ENCODE results near the gene EVX1. TPM values are rescaled to one million over a fixed set of nuclear protein-coding genes. Genes with fewer than 3 reads are reported as not detected.

EVX1 gene
- total and polyA plus RNA-seq, 2 of the 8 experiments (the other 6 are each of a cell fraction or from before 2014, with no cell fraction given): not detected

- H3K14ac ChIP-seq (ENCODE audit: insufficient read length): no peak overlapping the region
- peaks cover 10 to 20% (median 14%) of the 10 kb centered on the region in 4 experiments for H3K4me1 ChIP-seq (replicated peaks in 1 of 4; ENCODE audit: control insufficient read depth in 3 of 4, insufficient read depth in 4 of 4, low read length in 3 of 4)
- no peak overlapping the region for H3K9ac ChIP-seq (replicated peaks in 1 of 4; ENCODE audit: extremely low read depth in 1 of 4, low read depth in 3 of 4, low read length in 3 of 4)
- no peak overlapping the region for H4K5ac ChIP-seq (ENCODE audit: insufficient read length, low read depth, low read length)
- H3K36me3 ChIP-seq (ENCODE audit: control insufficient read depth in 2 of 4, insufficient read depth in 4 of 4, low read length in 3 of 4): peaks cover 0 to 4% (median 0%) of the 10 kb centered on the region in 4 experiments; a peak in 1 of 8 replicates
- H3K27me3 ChIP-seq (replicated peaks in 1 of 4; ENCODE audit: control insufficient read depth in 3 of 4, extremely low read depth in 1 of 4, insufficient read depth in 3 of 4, low read length in 3 of 4): peaks cover 77 to 96% (median 91%) of the 10 kb centered on the region in 4 experiments
- H3K79me1 ChIP-seq (ENCODE audit: low read depth, low read length): no peaks in the 10 kb centered on the region
- H3K23me2 ChIP-seq (ENCODE audit: low read depth, low read length): no peaks in the 10 kb centered on the region; the same call in 1 of the 2 replicates
- H3K56ac ChIP-seq (replicated peaks; ENCODE audit: insufficient read length, low read depth, low read length): no peak overlapping the region
- ChIA-PET POLR2A (ENCODE audit: partially characterized antibody) (interaction anchor here (0.5 kb wide), 1 partner anchor 14 kb away, joined by 4 read pairs; no protein-coding TSS in a partner anchor), CTCF (ENCODE audit: partially characterized antibody) (interaction anchor here (1.0 to 1.6 kb wide), 4 partner anchors 21 to 218 kb away, joined by 3 to 5 read pairs (median 3); no protein-coding TSS in a partner anchor)
- no peak overlapping the region for H2BK15ac ChIP-seq (ENCODE audit: low read length)
- no peak overlapping the region for H2BK5ac ChIP-seq (ENCODE audit: low read depth, low read length)
- no peak overlapping the region for H3K4ac ChIP-seq (replicated peaks; ENCODE audit: insufficient read length, low read depth, low read length)
- H3K9me3 ChIP-seq (ENCODE audit: insufficient read depth in 2 of 2, low read depth in 1 of 2, low read length in 1 of 2): no peaks in the 10 kb centered on the region
- no peak overlapping the region for H3K4me3 ChIP-seq (ENCODE audit: extremely low read depth in 1 of 4, insufficient read depth in 2 of 4, low read depth in 3 of 4, low read length in 4 of 4)
- DNase-seq (ENCODE audit: low read depth in 1 of 2, low spot score in 2 of 2) (no peak), FAIRE-seq (no peak)
- H3K23ac ChIP-seq (ENCODE audit: insufficient read length): no peak overlapping the region
- H4K20me1 ChIP-seq (replicated peaks in 1 of 2; ENCODE audit: control insufficient read depth in 1 of 2, insufficient read depth in 2 of 2, low read length in 2 of 2): peaks cover 9 to 14% of the 10 kb centered on the region in 2 experiments
- H2BK20ac ChIP-seq (ENCODE audit: low read length): no peak overlapping the region
- H4K8ac ChIP-seq (ENCODE audit: extremely low read depth, insufficient read depth, low read length): no peak overlapping the region
- no peak overlapping the region for H3K27ac ChIP-seq (ENCODE audit: low read depth, low read length)
- no peak overlapping the region for H2AFZ ChIP-seq (ENCODE audit: low read length)
- H2BK12ac ChIP-seq (ENCODE audit: low read depth, low read length): no peak overlapping the region
- no peak overlapping the region for H2BK120ac ChIP-seq (replicated peaks; ENCODE audit: low read depth, low read length)
- no peak overlapping the region for H2AK5ac ChIP-seq (ENCODE audit: low read depth, low read length)
- no peak overlapping the region for H3K4me2 ChIP-seq (ENCODE audit: insufficient read depth in 1 of 2, low read depth in 2 of 2, low read length in 2 of 2)
- no peak overlapping the region for H3K18ac ChIP-seq (ENCODE audit: extremely low read depth, low read length)
- H4K91ac ChIP-seq (replicated peaks; ENCODE audit: insufficient read length, low read length): no peak overlapping the region
- no peaks in the 10 kb centered on the region for H3K79me2 ChIP-seq (ENCODE audit: control insufficient read depth in 1 of 2, insufficient read depth in 2 of 2, low read length in 2 of 2)
- TF ChIP-seq SIN3A (conservative IDR thresholded peaks at IDR 0.05 in 1 of 2, IDR thresholded peaks at IDR 0.05 in 1 of 2; ENCODE audit: low read depth in 1 of 2, low read length in 2 of 2): no peak
- no peak for TF ChIP-seq CEBPB (IDR thresholded peaks at IDR 0.05; ENCODE audit: low read depth, low read length)
- TF ChIP-seq USF2 (IDR thresholded peaks at IDR 0.05; ENCODE audit: low read length): no peak
- TF ChIP-seq EZH2 (IDR thresholded peaks at IDR 0.05; ENCODE audit: low read depth, low read length, severe bottlenecking): no peak
- TF ChIP-seq CTBP2 (IDR thresholded peaks at IDR 0.05; ENCODE audit: borderline replicate concordance, insufficient read depth, insufficient read length, low read length): no peak
- no peak for TF ChIP-seq TAF1 (IDR thresholded peaks at IDR 0.05; ENCODE audit: low read depth, low read length)
- no peak for TF ChIP-seq RFX5 (IDR thresholded peaks at IDR 0.05; ENCODE audit: borderline replicate concordance, low read depth, low read length)
- no peak for TF ChIP-seq ATF2 (IDR thresholded peaks at IDR 0.05; ENCODE audit: low read length)
- no peak for TF ChIP-seq SRF (IDR thresholded peaks at IDR 0.05; ENCODE audit: low read depth, low read length)
- no peak for TF ChIP-seq HDAC6 (IDR thresholded peaks at IDR 0.05; ENCODE audit: low read depth, low read length)
- TF ChIP-seq TEAD4 (IDR thresholded peaks at IDR 0.05; ENCODE audit: low read depth, low read length): no peak
- TF ChIP-seq CBX8 (IDR thresholded peaks at IDR 0.05; ENCODE audit: borderline replicate concordance, low read depth, low read length): no peak
Measured at GRCh38 chr7:27217951-27218350, 24.7 kb upstream of the EVX1 start.

Measured in H1 (cell line).